GM21367 (cell line): Measurements from ENCODE around the gene KDM6A.
"Not testable (repeated sequence)": the region's sequence is repeated elsewhere in the genome, so short reads cannot be mapped to it uniquely, and the experiment has no call there.

Experiments
- ATAC-seq: cut with Tn5 transposase; IDR thresholded peaks from one replicate; pipeline ENCODE4 v1.9.1; 2021; ENCODE audit not compliant: unreplicated experiment

KDM6A gene

GRCh38 chrX:44872821-44873414 lies at the start of gene KDM6A:
KDM6A (plus strand) TSS chrX:44873188; CDS start chrX:44873552, 364 bp downstream.
- peak; percentile 73 for ATAC-seq

GRCh38 chrX:44823193-44823592 lies 49.8 kb upstream of the KDM6A start:
- ATAC-seq = not testable (repeated sequence)

- no peak for ATAC-seq
Measured at GRCh38 chrX:44828008-44828605, 44.9 kb upstream of the KDM6A start.

- ATAC-seq = no peak
Measured at GRCh38 chrX:44829832-44830231, 43.2 kb upstream of the KDM6A start.

GRCh38 chrX:44842550-44843317 lies 30.3 kb upstream of the KDM6A start:
- ATAC-seq = no peak

- no peak for ATAC-seq
Measured at GRCh38 chrX:44843318-44843702, 29.7 kb upstream of the KDM6A start.

- no peak for ATAC-seq
Measured at GRCh38 chrX:44843753-44844152, 29.2 kb upstream of the KDM6A start, which contains the start of gene DUSP21. DUSP21 (plus strand) TSS chrX:44844021; CDS start chrX:44844133, 112 bp downstream.

- no peak for ATAC-seq
Measured at GRCh38 chrX:44844204-44844603, 28.8 kb upstream of the KDM6A start.

GRCh38 chrX:44850891-44851290 lies 22.1 kb upstream of the KDM6A start:
- ATAC-seq = not testable (repeated sequence)

- no peak for ATAC-seq
Measured at GRCh38 chrX:44871114-44871645, 1.8 kb upstream of the KDM6A start.

GRCh38 chrX:44871931-44872820 lies 812 bp upstream of the KDM6A start:
- peak; percentile 20 for ATAC-seq

- no peak for ATAC-seq
Measured at GRCh38 chrX:44873415-44874276, 658 bp downstream of the KDM6A start.

GRCh38 chrX:44874420-44875184 lies 1.6 kb downstream of the KDM6A start:
- ATAC-seq = no peak

GRCh38 chrX:44875185-44875489 lies 2.1 kb downstream of the KDM6A start:
- no peak for ATAC-seq

- no peak for ATAC-seq
Measured at GRCh38 chrX:44876086-44876485, 3.1 kb downstream of the KDM6A start.

- no peak for ATAC-seq
Measured at GRCh38 chrX:44876767-44877166, 3.8 kb downstream of the KDM6A start.

GRCh38 chrX:44878780-44879179 lies 5.8 kb downstream of the KDM6A start:
- ATAC-seq = no peak

GRCh38 chrX:44881549-44881948 lies 8.6 kb downstream of the KDM6A start:
- ATAC-seq = no peak

- no peak for ATAC-seq
Measured at GRCh38 chrX:44882635-44883034, 9.6 kb downstream of the KDM6A start.
